ENCODE data around the gene GOLGA8J.

DNA sequence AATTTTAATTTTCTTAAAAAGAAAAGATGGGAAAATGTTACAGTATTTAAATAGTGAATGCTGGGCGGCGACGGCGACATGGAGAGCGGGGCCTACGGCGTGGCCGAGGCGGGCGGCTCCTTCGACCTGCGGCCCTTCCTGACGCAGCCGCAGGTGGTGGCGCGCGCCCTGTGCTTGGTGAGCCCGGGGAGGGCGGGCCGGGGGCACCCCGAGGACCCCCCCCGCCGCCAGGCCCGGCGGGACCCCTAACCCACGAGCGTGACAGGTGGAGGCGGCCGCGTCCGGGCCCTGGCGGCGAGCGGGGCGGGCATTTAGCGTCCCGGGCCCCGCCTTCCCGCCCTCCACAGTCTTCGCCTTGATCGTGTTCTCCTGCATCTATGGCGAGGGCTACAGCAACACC, 38.4 kb upstream of the GOLGA8J start:
- TF ChIP-seq, protein P1, sequence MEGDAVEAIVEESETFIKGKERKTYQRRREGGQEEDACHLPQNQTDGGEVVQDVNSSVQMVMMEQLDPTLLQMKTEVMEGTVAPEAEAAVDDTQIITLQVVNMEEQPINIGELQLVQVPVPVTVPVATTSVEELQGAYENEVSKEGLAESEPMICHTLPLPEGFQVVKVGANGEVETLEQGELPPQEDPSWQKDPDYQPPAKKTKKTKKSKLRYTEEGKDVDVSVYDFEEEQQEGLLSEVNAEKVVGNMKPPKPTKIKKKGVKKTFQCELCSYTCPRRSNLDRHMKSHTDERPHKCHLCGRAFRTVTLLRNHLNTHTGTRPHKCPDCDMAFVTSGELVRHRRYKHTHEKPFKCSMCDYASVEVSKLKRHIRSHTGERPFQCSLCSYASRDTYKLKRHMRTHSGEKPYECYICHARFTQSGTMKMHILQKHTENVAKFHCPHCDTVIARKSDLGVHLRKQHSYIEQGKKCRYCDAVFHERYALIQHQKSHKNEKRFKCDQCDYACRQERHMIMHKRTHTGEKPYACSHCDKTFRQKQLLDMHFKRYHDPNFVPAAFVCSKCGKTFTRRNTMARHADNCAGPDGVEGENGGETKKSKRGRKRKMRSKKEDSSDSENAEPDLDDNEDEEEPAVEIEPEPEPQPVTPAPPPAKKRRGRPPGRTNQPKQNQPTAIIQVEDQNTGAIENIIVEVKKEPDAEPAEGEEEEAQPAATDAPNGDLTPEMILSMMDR (IDR thresholded peaks at IDR 0.05): no peak
- TF ChIP-seq EP300 (IDR thresholded peaks at IDR 0.05): no peak
- no peak for TF ChIP-seq POLR2A (IDR thresholded peaks at IDR 0.05)
- no peak for TF ChIP-seq POLR2AphosphoS5 (IDR thresholded peaks at IDR 0.05)

All from gastroesophageal sphincter (tissue), 3 donors.